ENCODE measurements around the gene LIMK1.

GRCh38 chr7:74040791-74041520 is 42.6 kb upstream of the LIMK1 start:
- TF ChIP-seq CTCF (conservative IDR thresholded peaks at IDR 0.05; ENCODE audit: low read length) = no peak
- no peak for TF ChIP-seq EZH2phosphoT487 (IDR thresholded peaks at IDR 0.05; ENCODE audit: borderline replicate concordance)
